ENCODE results near the gene AMPD3.

Gene AMPD3

GRCh38 chr11:10478574-10479550, 23.8 kb downstream of the AMPD3 start:
- no peak overlapping the region for H3K27ac ChIP-seq
- TF ChIP-seq CTCF (IDR thresholded peaks at IDR 0.05; ENCODE audit: low read depth, low read length): no peak
- no peak for DNase-seq
- no peaks in the 10 kb centered on the region for H3K9me3 ChIP-seq (ENCODE audit: severe bottlenecking)
- peaks cover 98% of the 10 kb centered on the region for H3K36me3 ChIP-seq
- no peaks in the 10 kb centered on the region for H3K27me3 ChIP-seq (ENCODE audit: insufficient read depth, low read depth, severe bottlenecking)
- no peak overlapping the region for H3K4me3 ChIP-seq (ENCODE audit: low read depth, low read length)

GRCh38 chr11:10480026-10480425, 25.0 kb downstream of the AMPD3 start:
- H3K9me3 ChIP-seq (ENCODE audit: severe bottlenecking): no peaks in the 10 kb centered on the region
- H3K27me3 ChIP-seq (ENCODE audit: insufficient read depth, low read depth, severe bottlenecking): no peaks in the 10 kb centered on the region
- DNase-seq: no peak
- TF ChIP-seq CTCF (IDR thresholded peaks at IDR 0.05; ENCODE audit: low read depth, low read length): no peak
- no peak overlapping the region for H3K4me3 ChIP-seq (ENCODE audit: low read depth, low read length)
- H3K27ac ChIP-seq: no peak overlapping the region
- H3K36me3 ChIP-seq: peaks cover 97% of the 10 kb centered on the region

- no peak for DNase-seq
- H3K9me3 ChIP-seq (ENCODE audit: severe bottlenecking): no peaks in the 10 kb centered on the region
- H3K27me3 ChIP-seq (ENCODE audit: insufficient read depth, low read depth, severe bottlenecking): no peaks in the 10 kb centered on the region
- H3K4me3 ChIP-seq (ENCODE audit: low read depth, low read length): no peak overlapping the region
- no peak for TF ChIP-seq CTCF (IDR thresholded peaks at IDR 0.05; ENCODE audit: low read depth, low read length)
- peaks cover 96% of the 10 kb centered on the region for H3K36me3 ChIP-seq
- no peak overlapping the region for H3K27ac ChIP-seq
Observed at GRCh38 chr11:10480760-10481159, 25.7 kb downstream of the AMPD3 start.

GRCh38 chr11:10481560-10482349, 26.7 kb downstream of the AMPD3 start:
- H3K27ac ChIP-seq: no peak overlapping the region
- no peak for DNase-seq
- H3K36me3 ChIP-seq: peaks cover 95% of the 10 kb centered on the region
- no peak overlapping the region for H3K4me3 ChIP-seq (ENCODE audit: low read depth, low read length)
- TF ChIP-seq CTCF (IDR thresholded peaks at IDR 0.05; ENCODE audit: low read depth, low read length): no peak
- H3K27me3 ChIP-seq (ENCODE audit: insufficient read depth, low read depth, severe bottlenecking): no peaks in the 10 kb centered on the region
- no peaks in the 10 kb centered on the region for H3K9me3 ChIP-seq (ENCODE audit: severe bottlenecking)

GRCh38 chr11:10483174-10483573, 28.1 kb downstream of the AMPD3 start:
- no peak for TF ChIP-seq CTCF (IDR thresholded peaks at IDR 0.05; ENCODE audit: low read depth, low read length)
- H3K27me3 ChIP-seq (ENCODE audit: insufficient read depth, low read depth, severe bottlenecking): no peaks in the 10 kb centered on the region
- no peak for DNase-seq

More at GRCh38 chr11:10483174-10483573, 28.1 kb downstream of the AMPD3 start:
- Histone ChIP-seq H3K4me3 (ENCODE audit: low read depth, low read length) (no peak overlapping the region), H3K36me3 (peaks cover 94% of the 10 kb centered on the region), H3K27ac (no peak overlapping the region), H3K9me3 (ENCODE audit: severe bottlenecking) (no peaks in the 10 kb centered on the region)

All from WERI-Rb-1 (cell line).